ENCODE measurements around the gene PTH1R. TPM values are rescaled to one million over a fixed set of nuclear protein-coding genes. Genes with fewer than 3 reads are reported as not detected.

The PTH1R gene
- total RNA-seq, 1 experiment from 2014 or later: 0.32 TPM

DNA sequence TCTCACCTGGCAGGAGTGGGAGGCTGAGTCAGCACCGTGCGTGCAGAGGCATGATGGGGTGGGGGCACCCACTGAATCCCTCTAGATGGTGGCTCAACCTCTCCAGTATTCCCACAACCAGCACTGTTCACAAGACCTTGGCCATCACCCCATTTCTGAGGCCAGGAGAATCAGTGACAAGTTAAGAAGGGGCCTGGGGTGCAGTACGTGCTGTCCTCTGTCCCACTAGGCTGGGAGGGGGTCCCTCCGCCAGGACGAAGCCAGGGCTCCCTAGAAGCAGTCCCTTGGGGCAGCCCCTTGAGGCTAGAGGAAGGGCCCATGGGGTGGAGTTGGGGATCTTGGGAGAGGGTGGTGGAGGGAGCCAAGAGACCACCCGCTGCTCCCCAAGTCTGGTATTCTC lies 19.1 kb upstream of the PTH1R start:
- Histone ChIP-seq H3K4me3 (replicated peaks in 1 of 2; ENCODE audit: low read depth in 1 of 2, low read length in 2 of 2) (no peak overlapping the region), H3K4me1 (ENCODE audit: control insufficient read depth in 1 of 2, insufficient read depth in 2 of 2, low read length in 2 of 2) (no peaks in the 10 kb centered on the region), H3K27me3 (ENCODE audit: insufficient read depth, low read length) (no peaks in the 10 kb centered on the region), H3K9me2 (ENCODE audit: insufficient read depth) (no peaks in the 10 kb centered on the region), H3K9ac (ENCODE audit: low read length) (no peak overlapping the region), H3K4me2 (ENCODE audit: low read length) (no peak overlapping the region), H3K79me2 (ENCODE audit: insufficient read depth, low read length) (no peaks in the 10 kb centered on the region), H3K36me3 (ENCODE audit: control insufficient read depth in 1 of 2, insufficient read depth in 2 of 2, low read length in 2 of 2) (no peaks in the 10 kb centered on the region), H2AFZ (ENCODE audit: low read depth, low read length, poor library complexity, severe bottlenecking) (no peak overlapping the region), H3K9me3 (ENCODE audit: control insufficient read depth in 1 of 2, insufficient read depth in 1 of 2, low read depth in 1 of 2, low read length in 2 of 2) (no peaks in the 10 kb centered on the region), H3K27ac (ENCODE audit: low read depth, low read length) (no peak overlapping the region), H4K20me1 (ENCODE audit: insufficient read depth) (no peaks in the 10 kb centered on the region)
- no peak for ATAC-seq
- no peak for DNase-seq (ENCODE audit: low read depth, low spot score)
- intact Hi-C loops (cut with micrococcal nuclease): no loop called here
- POLR2A ChIA-PET: no interaction called here
- CTCF ChIA-PET: no interaction called here
- no peak for TF ChIP-seq ELF1 (IDR thresholded peaks at IDR 0.05; ENCODE audit: borderline replicate concordance, low read depth)
- no peak for TF ChIP-seq SRF (IDR thresholded peaks at IDR 0.05; ENCODE audit: low read depth)
- no peak for TF ChIP-seq FOSL1 (IDR thresholded peaks at IDR 0.05; ENCODE audit: low read depth)
- TF ChIP-seq, protein P1, sequence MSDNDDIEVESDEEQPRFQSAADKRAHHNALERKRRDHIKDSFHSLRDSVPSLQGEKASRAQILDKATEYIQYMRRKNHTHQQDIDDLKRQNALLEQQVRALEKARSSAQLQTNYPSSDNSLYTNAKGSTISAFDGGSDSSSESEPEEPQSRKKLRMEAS (IDR thresholded peaks at IDR 0.05): no peak
- TF ChIP-seq EZH2 (IDR thresholded peaks at IDR 0.05): no peak
- TF ChIP-seq EZH2phosphoT487 (IDR thresholded peaks at IDR 0.05; ENCODE audit: borderline replicate concordance): no peak
- no peak for TF ChIP-seq JUND (IDR thresholded peaks at IDR 0.05)
- TF ChIP-seq, protein P2, sequence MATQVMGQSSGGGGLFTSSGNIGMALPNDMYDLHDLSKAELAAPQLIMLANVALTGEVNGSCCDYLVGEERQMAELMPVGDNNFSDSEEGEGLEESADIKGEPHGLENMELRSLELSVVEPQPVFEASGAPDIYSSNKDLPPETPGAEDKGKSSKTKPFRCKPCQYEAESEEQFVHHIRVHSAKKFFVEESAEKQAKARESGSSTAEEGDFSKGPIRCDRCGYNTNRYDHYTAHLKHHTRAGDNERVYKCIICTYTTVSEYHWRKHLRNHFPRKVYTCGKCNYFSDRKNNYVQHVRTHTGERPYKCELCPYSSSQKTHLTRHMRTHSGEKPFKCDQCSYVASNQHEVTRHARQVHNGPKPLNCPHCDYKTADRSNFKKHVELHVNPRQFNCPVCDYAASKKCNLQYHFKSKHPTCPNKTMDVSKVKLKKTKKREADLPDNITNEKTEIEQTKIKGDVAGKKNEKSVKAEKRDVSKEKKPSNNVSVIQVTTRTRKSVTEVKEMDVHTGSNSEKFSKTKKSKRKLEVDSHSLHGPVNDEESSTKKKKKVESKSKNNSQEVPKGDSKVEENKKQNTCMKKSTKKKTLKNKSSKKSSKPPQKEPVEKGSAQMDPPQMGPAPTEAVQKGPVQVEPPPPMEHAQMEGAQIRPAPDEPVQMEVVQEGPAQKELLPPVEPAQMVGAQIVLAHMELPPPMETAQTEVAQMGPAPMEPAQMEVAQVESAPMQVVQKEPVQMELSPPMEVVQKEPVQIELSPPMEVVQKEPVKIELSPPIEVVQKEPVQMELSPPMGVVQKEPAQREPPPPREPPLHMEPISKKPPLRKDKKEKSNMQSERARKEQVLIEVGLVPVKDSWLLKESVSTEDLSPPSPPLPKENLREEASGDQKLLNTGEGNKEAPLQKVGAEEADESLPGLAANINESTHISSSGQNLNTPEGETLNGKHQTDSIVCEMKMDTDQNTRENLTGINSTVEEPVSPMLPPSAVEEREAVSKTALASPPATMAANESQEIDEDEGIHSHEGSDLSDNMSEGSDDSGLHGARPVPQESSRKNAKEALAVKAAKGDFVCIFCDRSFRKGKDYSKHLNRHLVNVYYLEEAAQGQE (IDR thresholded peaks at IDR 0.05; ENCODE audit: low read depth): no peak
- TF ChIP-seq, protein P3, sequence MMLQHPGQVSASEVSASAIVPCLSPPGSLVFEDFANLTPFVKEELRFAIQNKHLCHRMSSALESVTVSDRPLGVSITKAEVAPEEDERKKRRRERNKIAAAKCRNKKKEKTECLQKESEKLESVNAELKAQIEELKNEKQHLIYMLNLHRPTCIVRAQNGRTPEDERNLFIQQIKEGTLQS (IDR thresholded peaks at IDR 0.05): no peak
- TF ChIP-seq CBX3 (IDR thresholded peaks at IDR 0.05; ENCODE audit: low read depth): no peak
- no peak for TF ChIP-seq SIN3A (IDR thresholded peaks at IDR 0.05; ENCODE audit: low read depth)
- TF ChIP-seq POLR2A (IDR thresholded peaks at IDR 0.05; ENCODE audit: borderline replicate concordance, extremely low read depth, insufficient read depth, insufficient read length): no peak
- TF ChIP-seq, protein P4, sequence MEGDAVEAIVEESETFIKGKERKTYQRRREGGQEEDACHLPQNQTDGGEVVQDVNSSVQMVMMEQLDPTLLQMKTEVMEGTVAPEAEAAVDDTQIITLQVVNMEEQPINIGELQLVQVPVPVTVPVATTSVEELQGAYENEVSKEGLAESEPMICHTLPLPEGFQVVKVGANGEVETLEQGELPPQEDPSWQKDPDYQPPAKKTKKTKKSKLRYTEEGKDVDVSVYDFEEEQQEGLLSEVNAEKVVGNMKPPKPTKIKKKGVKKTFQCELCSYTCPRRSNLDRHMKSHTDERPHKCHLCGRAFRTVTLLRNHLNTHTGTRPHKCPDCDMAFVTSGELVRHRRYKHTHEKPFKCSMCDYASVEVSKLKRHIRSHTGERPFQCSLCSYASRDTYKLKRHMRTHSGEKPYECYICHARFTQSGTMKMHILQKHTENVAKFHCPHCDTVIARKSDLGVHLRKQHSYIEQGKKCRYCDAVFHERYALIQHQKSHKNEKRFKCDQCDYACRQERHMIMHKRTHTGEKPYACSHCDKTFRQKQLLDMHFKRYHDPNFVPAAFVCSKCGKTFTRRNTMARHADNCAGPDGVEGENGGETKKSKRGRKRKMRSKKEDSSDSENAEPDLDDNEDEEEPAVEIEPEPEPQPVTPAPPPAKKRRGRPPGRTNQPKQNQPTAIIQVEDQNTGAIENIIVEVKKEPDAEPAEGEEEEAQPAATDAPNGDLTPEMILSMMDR (IDR thresholded peaks at IDR 0.05 in 2 of 3, conservative IDR thresholded peaks at IDR 0.05 in 1 of 3; ENCODE audit: borderline replicate concordance in 1 of 3, insufficient read depth in 1 of 3, low read depth in 2 of 3, low read length in 2 of 3): no peak
- no peak for TF ChIP-seq ZFX (IDR thresholded peaks at IDR 0.05)
- RAD21 ChIA-PET (ENCODE audit: low non-redundant PET in 1 of 2, low total read pairs in 2 of 2, uncharacterized antibody in 2 of 2, unreplicated experiment in 2 of 2): no interaction called here
- BruUV-seq (replicated peaks): no TSS peak

All from HCT116 (cell line).